ENCODE measurements around the gene HLCS. TPM values are rescaled to one million over a fixed set of nuclear protein-coding genes. Genes with fewer than 3 reads are reported as not detected.

HLCS gene
- total RNA-seq, 2 donors from 2014 or later = 27.2 to 38.6 TPM

GRCh38 chr21:36744560-36745231, 221.8 kb downstream of the HLCS start:
- DNase-seq (peak in 3 of 4 donors; percentile 13 to 53 (median 51)), ATAC-seq (no peak)
- WGBS, 2 donors = 49 to 70% methylated on average over 21 to 30 of the region's 30 CpGs
- H3K4me3 ChIP-seq = no peak overlapping the region
- no peak for TF ChIP-seq POLR2A (IDR thresholded peaks at IDR 0.05)
- TF ChIP-seq CTCF (IDR thresholded peaks at IDR 0.05) = no peak
- no peaks in the 10 kb centered on the region for H3K36me3 ChIP-seq (replicated peaks in 1 of 2; ENCODE audit: insufficient read depth in 1 of 2, low read depth in 2 of 2)
- H3K9me3 ChIP-seq = no peaks in the 10 kb centered on the region
- H3K27ac ChIP-seq = no peak overlapping the region
- H3K4me1 ChIP-seq = peaks cover 17% of the 10 kb centered on the region
- intact Hi-C loops (cut with DNase I) = no loop called here
- no peaks in the 10 kb centered on the region for H3K27me3 ChIP-seq

GRCh38 chr21:36744190-36744559, 222.3 kb downstream of the HLCS start:
- no peaks in the 10 kb centered on the region for H3K36me3 ChIP-seq (replicated peaks in 1 of 2; ENCODE audit: insufficient read depth in 1 of 2, low read depth in 2 of 2)
- WGBS, 2 donors = 62 to 66% methylated on average over 3 of the region's 3 CpGs
- intact Hi-C loops (cut with DNase I) = no loop called here
- DNase-seq = no peak
- H3K27ac ChIP-seq = no peak overlapping the region
- H3K9me3 ChIP-seq = no peaks in the 10 kb centered on the region
- no peak overlapping the region for H3K4me3 ChIP-seq
- peaks cover 17% of the 10 kb centered on the region for H3K4me1 ChIP-seq
- no peaks in the 10 kb centered on the region for H3K27me3 ChIP-seq
- TF ChIP-seq POLR2A (IDR thresholded peaks at IDR 0.05) = no peak
- no peak for ATAC-seq

DNA sequence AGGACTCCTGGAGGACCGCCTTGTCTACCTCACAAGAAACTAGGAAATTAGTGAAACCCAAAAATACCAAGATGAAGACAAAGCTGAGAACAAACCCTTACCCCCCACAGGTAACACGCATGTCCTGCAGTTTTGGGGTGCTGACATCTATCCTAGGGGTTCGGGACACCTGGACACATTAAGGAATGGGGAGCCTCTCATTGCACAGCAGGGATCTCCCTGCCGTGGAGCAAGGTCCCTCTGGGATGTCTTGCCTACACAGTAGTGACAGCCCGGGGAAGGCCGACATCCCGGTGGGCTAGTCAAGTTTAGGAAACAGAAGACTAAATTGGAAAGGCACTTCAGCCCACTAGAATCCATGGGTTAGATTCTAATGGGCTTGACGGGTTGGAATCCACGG, 223.0 kb downstream of the HLCS start:
- Histone ChIP-seq H3K27me3 (no peaks in the 10 kb centered on the region), H3K4me3 (no peak overlapping the region), H3K36me3 (replicated peaks in 1 of 2; ENCODE audit: insufficient read depth in 1 of 2, low read depth in 2 of 2) (no peaks in the 10 kb centered on the region), H3K27ac (no peak overlapping the region), H3K4me1 (peaks cover 17% of the 10 kb centered on the region), H3K9me3 (no peaks in the 10 kb centered on the region)
- DNase-seq (no peak), ATAC-seq (no peak)
- TF ChIP-seq POLR2A (IDR thresholded peaks at IDR 0.05) (no peak), CTCF (IDR thresholded peaks at IDR 0.05) (no peak)
- intact Hi-C loops (cut with DNase I) = no loop called here
- 90 to 94% methylated on average over 9 of the region's 9 CpGs for WGBS, 2 donors

DNA sequence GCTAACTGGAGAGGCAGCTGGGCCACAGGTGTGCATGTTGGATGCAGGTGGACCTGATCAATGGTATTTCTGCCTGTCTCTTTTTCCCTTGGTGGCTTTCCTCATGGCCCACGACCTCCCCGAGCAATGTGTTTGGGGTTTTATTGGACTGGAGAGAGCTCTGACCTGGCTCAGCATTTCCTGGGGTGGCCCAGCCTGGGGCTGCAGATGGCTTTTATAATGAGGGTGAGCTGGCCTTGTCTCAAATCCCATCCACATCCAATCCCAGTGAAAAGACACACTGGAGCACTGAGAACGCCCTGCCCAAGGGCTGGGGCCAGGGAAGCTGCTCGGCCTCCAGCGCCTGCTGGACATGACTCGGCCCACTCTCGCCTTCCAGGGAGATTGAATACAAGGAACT, 223.5 kb downstream of the HLCS start:
- intact Hi-C loops (cut with DNase I) = no loop called here
- WGBS, 2 donors = 91 to 93% methylated on average over 7 of the region's 7 CpGs

DNA sequence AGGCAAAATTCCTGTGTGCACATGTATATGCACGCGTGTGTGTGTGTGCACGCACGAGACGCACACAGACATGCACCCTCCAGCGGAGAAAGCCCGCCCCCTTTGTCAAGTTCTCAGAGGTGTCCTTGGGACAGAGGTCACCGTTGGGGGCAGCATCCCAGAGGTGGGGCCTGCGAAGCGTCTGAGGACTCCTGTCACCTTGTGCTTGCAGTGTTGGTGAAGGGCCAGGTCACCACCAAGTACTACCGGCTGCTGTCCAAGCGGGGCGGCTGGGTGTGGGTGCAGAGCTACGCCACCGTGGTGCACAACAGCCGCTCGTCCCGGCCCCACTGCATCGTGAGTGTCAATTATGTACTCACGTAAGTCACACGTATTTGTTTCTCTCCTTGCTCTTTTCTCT, 225.0 kb downstream of the HLCS start:
- H3K27ac ChIP-seq = no peak overlapping the region
- no peak overlapping the region for H3K4me3 ChIP-seq
- 86 to 90% methylated on average over 19 to 21 of the region's 21 CpGs for WGBS, 2 donors
- TF ChIP-seq POLR2A (IDR thresholded peaks at IDR 0.05) = no peak
- no peak for TF ChIP-seq CTCF (IDR thresholded peaks at IDR 0.05)
- no peak for ATAC-seq
- peaks cover 8% of the 10 kb centered on the region for H3K4me1 ChIP-seq
- intact Hi-C loops (cut with DNase I) = no loop called here
- no peaks in the 10 kb centered on the region for H3K9me3 ChIP-seq
- H3K36me3 ChIP-seq (replicated peaks in 1 of 2; ENCODE audit: insufficient read depth in 1 of 2, low read depth in 2 of 2) = no peaks in the 10 kb centered on the region
- H3K27me3 ChIP-seq = no peaks in the 10 kb centered on the region
- DNase-seq = no peak

More for the DNA sequence above, 223.5 kb downstream of the HLCS start:
- Histone ChIP-seq H3K27me3 (no peaks in the 10 kb centered on the region), H3K4me3 (no peak overlapping the region), H3K4me1 (peaks cover 12% of the 10 kb centered on the region), H3K27ac (no peak overlapping the region), H3K9me3 (no peaks in the 10 kb centered on the region), H3K36me3 (replicated peaks in 1 of 2; ENCODE audit: insufficient read depth in 1 of 2, low read depth in 2 of 2) (no peaks in the 10 kb centered on the region)
- TF ChIP-seq CTCF (IDR thresholded peaks at IDR 0.05) (no peak), POLR2A (IDR thresholded peaks at IDR 0.05) (no peak)
- ATAC-seq (no peak), DNase-seq (no peak)

Data from body of pancreas (tissue), 4 donors.